HG02588 (cell line): Measurements from ENCODE around the gene IFIT2.
"Not testable (repeated sequence)": the region's sequence is repeated elsewhere in the genome, so short reads cannot be mapped to it uniquely, and the experiment has no call there.

Experiments
- ATAC-seq: cut with Tn5 transposase; IDR thresholded peaks from one replicate; pipeline ENCODE4 v1.9.1; 2021; ENCODE audit warnings: mild to moderate bottlenecking, moderate library complexity; ENCODE audit not compliant: unreplicated experiment

IFIT2 gene, protein sequence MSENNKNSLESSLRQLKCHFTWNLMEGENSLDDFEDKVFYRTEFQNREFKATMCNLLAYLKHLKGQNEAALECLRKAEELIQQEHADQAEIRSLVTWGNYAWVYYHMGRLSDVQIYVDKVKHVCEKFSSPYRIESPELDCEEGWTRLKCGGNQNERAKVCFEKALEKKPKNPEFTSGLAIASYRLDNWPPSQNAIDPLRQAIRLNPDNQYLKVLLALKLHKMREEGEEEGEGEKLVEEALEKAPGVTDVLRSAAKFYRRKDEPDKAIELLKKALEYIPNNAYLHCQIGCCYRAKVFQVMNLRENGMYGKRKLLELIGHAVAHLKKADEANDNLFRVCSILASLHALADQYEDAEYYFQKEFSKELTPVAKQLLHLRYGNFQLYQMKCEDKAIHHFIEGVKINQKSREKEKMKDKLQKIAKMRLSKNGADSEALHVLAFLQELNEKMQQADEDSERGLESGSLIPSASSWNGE

DNA sequence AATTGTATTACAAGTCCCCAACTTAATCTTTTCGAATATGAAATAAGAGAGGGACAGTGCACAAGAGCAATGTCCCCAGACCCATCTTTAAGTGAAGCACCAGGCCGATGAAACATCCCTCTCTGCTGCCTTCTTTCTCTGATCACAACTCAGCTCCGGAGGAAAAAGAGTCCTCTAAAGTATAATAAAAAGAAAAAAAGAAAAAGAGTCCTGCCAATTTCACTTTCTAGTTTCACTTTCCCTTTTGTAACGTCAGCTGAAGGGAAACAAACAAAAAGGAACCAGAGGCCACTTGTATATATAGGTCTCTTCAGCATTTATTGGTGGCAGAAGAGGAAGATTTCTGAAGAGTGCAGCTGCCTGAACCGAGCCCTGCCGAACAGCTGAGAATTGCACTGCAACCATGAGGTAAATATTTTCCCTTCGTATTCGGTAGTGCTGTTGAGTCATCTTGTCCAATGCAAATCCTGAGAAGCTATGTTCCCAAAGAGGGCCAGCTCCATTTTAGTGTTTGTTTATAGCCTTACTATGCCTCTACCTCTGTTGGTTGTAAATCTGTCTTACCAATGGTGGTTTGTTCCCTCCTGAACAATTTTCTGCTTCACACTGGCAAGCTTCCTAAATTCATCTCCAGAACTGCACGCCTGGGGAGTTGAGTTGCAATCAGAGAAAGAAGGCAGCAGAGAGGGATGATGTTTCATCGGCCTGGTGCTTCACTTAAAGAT, at the start of gene IFIT2:
IFIT2 (plus strand) TSS at position 326 of the 725 bp plus-strand sequence; CDS start at position 404, 78 bp downstream.
- peak; percentile 63 for ATAC-seq

DNA sequence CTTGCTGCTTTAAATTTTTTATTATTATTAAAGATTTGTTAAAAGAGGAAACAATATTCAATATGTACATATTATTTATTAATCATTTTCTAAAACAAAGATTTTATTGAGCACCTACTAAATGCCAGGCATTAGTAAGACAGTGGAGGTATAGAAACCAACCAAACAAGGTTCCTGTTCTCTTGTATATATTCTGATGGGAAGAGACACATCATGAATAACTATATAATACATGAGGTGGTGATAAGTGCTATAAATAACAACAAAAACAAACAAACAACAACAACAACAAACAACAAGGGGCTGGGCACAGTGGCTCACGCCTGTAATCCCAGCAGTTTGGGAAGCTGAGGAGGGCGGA, 49.6 kb upstream of the IFIT2 start:
- no peak for ATAC-seq

DNA sequence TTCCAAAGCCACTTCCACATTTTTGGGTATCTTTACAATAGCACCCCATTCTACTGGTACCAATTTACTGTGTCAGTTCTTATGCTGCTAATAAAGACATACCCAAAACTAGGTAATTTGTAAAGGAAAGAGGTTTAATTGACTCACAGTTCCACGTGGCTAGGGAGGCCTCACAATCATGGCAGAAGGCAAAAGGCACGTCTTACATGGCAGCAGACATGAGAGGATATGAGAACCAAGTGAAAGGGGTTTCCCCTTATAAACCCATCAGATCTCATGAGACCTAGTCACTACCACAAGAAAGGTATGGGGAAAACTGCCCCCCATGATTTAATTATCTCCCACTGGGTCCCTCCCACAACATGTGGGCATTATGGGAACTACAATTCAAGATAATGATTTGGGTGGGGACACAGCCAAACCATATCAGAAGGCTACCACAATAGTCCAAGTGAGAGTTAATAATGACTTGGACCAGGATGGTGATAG, 46.7 kb upstream of the IFIT2 start:
- ATAC-seq = not testable (repeated sequence)

DNA sequence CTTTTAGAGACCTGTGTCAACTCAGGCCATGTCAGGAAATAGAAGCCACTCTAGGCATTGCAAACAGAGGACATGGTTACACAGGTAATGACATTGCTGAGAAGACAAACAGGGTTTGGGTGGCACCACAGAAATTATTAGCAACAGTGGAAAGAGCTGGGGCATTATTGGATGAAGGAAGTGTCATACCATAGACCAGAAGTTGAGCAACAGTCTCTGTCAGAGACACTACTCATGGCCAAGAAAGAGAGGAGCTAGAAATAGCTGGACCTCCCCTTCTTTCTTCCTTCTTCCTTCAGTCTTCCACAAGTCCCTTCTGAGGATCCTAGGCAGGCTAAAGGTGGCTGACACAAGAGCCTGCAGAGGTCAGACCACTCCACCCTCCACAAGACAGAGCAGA, 46.1 kb upstream of the IFIT2 start:
- ATAC-seq = no peak

DNA sequence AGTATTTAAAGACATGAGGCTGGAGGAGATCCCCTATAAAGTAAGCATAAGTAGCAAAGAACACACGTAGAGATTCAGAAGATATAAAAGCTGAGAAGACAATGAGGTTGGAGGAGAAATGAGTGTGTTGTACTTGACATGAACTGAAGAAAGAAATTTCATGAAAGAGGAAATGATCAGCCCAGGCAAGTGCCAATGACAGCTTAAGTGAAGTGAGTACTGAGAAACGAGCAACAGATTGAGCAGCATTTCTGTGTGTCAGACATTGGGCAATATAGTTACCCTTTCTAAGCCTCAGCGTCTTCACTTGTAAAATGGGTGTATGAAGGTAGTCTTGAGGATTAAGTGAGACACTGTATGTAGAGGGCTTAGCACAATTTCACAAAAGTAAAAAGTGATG, 45.5 kb upstream of the IFIT2 start:
- ATAC-seq = no peak

DNA sequence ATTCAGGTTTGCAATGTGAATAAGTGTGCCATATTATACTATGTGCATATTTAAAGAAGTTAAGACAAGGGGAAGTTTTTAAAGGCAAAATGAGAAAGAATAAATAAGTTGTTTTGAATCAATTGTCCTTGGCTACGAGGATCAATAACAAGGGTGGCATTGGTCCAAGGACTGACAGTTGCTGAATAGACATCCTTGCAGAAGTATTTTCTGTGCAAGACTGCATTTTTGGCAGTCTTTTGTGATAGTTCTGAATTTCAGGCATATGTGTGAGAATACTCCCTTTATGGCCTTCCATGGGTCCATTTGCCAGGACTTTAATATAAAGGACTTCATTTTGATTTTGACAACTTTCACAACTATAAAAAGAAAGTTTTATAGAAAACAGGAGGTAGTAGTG, 44.9 kb upstream of the IFIT2 start:
- no peak for ATAC-seq

DNA sequence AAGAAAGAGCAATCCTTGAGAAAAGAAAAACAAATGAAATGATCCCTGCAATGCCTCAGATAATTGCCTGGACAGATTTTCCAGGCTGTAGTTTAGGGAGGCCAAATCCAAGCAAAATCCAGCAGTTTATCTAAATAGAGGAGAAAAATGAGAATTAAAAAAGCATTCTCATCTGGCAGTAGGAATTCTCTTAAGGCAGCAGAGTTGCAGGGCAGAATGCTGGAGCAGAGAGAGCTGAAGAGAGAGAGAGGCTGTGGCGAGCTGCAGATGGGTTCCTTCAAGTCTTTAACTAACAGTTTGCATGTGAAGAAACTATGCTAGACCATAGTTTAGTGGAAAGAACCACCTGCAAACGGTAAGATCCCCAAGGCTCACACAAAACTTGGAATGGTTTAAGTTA, 44.3 kb upstream of the IFIT2 start:
- no peak for ATAC-seq

DNA sequence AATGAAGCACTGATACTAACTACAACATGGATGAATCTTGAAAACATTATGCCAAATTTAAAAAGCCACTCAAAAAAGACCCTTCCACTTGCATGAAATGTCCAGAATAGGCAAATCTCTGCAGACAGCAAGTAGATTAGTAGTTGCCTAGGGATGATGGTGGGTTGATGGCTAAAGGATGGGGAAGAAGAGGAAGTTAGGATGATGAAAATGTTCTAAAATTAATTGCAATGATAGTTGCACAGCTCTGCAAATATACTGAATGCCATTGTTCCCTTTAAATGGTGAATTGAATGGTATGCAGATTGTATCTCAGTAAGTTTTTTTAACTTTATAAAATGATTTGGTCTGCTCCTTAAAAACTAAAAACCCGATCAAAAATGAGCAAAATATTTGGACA, 43.0 kb upstream of the IFIT2 start:
- ATAC-seq = no peak

DNA sequence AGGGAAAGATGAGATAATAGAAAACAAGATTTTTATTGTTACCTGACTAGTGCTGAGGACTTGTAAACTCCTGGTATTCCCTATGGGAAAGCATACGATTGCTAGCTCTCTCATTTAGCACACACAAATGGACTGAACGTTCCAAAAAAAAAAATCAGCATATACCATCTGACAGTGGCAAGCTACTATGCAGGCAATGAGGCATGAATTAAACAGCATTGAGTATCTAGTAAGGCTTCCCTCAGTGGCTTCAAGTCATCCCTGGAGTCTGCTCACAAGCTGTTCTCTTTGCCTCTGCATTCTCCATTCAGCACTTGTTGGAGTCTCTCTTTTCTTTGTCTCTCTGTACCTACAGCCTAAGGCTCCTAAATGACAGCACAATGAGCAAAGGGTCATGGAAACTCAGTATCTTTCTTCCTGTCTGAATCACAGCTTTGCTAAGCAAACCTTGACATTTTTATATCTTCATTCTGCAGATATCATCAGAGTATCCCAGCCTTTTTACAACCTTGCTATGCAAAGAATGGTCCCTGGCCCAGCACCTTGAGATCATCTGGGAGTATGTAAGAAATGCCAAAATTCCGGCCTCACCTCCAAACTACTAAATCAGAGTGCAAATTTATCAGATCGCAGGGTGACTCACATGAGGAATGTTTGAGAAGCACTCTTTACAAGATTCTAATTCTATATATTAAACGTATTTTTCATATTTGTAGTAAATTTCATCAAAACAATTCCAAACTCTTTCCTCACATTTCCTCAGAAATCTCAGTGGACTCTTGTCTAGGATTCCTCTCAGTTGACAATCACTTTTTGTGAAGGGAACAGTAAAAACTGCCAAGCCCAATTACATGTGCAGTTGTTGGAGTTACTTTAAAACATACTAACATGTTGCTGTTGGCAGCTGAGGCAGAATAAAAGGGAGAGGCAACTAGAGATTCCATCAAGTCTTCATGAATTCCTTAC, 39.5 kb upstream of the IFIT2 start:
- no peak for ATAC-seq

DNA sequence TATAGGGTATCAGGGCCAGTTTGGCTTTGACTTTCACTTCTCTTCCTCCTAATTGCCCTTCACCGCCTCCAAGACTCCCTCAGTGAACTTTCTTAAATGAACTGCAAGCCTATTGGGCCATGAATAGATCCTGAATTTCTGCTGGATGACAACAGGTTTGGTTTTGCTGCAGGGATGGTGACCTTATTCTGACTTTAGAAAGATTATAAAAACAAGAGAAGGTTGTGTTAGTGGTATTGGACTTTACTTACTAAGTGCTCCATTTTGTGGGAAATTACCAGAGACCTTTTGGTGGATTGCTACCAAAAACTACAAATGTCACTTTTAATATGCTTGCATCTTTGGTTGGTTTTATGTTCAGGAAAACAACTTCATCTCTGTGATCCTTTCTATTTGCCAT, 38.8 kb upstream of the IFIT2 start:
- ATAC-seq = no peak

DNA sequence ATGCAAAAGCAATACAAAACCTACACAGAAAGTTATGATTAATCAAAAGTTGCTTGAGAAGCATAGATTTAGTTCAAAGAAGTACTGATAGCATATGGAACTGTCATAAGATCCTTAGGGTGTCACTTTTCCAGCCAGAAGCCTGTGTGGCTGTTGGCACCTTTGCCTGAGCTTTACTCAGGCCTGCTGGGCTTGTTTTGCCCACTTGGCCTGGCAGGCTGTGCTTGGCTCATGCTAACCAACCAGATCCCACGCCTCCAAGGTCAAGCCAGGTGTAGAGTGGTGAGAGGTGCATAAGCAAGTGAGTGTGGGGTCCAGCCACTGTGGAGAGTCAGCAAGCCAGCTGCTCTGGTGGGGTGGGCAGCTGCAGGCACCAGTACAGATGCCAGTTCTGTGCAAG, 38.3 kb upstream of the IFIT2 start:
- no peak for ATAC-seq

DNA sequence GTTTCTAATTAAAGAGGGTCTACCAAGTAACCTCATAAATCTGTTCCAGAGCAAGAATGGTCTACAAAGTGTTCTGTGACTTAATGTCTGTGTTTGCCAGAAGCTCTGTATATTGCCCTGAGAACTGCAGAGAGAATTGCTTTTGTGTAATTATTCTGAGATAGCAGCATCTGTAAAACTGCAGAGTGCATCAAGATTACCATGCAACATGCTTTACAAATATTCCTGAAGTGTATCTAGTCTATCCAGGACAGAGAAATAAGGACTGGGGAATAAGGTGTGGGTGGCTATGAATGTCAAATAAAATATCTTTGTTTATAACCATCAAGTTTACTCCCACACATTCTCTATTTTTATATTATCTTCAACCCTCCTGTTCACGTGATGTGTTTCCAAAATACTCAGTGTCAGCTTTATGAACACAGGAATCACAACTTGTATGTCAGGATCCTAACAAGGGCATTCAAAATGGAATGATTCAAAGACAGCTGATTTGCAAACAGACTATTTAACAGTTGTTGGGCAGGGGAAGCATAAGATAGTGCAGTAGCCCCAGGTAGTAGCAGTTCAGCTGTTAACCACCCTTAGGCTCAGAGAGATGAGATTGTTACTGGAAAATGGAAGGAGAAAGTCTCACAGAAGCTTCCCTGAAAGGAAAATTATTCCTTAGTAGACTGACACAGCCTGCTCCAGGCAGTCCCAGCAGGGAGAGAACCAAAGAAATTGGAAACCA, 35.0 kb upstream of the IFIT2 start:
- no peak for ATAC-seq

DNA sequence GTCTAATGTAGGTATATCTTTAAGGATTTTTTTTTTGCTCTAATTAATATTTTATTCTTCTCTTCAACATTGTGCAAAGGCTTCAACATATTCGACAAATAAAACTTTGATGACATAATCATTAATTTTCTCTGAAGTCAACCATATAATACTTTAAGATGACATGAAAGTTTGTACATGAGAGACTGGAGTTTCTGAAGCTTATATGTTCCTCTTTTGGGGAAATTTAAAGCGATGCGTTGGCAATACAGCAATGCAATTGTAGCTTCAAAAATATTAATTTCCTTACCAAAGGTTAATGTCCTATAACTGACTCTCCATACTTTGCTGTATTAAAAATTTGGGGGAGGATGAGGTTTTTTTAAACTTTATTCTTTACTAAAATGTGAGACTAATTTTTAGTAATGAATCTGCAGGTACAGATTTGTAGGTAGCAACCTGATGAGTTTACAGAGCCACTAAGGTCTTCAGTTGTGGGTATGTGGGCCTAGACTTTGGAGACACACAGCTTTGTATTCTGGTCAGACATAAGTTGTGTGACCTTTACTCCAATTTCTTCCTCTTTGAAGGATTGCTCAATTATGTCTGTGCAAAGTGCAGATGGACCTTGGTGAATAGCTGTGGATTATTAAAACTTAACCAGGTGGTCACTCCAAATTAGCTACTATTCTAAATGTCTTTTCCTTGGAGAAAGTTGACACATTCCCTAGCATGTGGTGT, 32.3 kb upstream of the IFIT2 start:
- ATAC-seq = no peak

DNA sequence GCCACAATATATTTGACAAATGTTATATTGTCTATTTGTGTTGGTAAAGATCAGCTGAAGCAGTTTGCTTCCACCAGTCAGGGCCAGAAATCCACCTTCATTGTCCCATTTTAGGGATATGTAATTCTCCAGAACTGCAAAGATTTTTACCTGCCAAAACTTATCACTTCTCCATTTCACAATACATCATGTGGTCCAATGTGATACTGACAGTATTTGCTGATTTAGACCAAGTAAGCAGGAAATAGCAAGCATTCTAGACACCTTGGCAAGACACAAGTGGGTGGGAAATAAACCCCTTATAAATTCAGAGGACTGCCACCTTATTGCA, 31.7 kb upstream of the IFIT2 start:
- ATAC-seq = no peak

DNA sequence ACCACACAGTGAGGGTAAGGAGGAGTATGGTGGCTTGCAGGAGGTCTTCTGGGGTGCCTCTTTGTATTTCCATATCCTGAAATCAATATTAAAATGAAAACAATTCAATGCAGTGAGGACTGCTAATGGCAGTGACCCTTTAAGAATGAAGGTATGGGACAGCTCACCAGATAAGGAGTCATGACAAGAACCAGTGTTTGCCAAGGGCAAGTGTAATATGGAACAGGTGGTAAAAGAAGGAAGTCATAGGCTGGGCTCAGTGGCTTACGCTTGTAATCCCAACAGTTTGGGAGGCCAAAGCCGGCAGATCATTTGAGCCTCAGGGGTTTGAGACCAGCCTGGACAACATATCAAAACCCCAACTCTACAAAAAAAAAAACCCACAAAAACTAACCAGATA, 30.3 kb upstream of the IFIT2 start:
- no peak for ATAC-seq

DNA sequence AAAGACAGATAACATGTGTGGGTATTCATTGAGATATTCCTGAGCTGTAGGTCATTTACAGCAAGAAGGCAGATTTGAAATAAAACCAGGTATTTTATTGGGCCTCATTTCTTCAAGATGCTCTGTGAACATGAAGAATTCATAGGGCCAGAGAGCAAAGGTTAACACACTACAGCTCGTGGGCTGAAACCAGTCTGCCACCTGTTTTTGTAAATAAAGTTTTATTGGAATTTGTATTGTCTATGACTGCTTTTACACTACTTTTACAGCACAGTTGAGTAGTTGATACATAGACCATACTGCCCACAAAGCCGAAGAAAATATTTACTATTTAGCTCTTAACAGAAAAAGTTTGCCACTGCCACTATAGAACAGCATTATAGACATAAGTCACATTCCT, 28.2 kb upstream of the IFIT2 start:
- ATAC-seq = no peak

DNA sequence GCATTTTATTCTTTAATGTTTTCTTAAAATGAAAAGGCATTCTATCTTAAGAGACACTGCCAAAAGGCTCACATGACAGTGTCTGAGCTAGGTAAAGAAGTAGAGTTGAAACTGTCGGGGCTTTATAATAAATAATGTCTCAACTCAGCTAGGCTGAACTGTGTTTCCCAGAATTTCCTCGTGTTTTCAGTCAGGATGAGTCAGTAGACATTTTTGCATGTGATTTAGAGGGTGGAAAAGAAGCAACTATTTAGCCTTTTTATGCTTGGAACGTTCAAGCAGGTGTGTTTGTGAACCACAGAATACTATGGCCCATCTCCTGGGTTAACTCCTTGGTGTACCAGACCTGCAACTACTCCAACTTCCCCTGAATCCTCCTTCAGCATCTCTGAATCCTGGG, 26.9 kb upstream of the IFIT2 start:
- no peak for ATAC-seq

DNA sequence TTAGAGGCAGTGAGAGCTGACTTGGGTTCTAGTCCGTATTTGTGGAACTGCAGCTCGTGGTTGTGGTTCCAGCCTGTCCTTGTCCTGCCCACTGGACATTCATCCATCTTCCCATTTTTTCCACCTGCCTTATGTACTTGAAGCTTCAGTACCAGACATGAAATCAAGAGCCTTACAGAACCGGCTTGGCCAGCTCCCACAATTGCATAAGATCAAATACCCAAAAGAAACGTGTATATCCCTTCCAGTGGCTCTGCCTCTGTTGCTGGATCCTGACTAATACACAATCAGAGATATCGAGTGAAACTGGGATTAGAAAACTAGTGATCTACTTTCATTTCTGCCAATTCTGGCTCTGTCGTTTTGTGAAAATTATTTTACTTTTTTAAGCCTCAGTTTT, 26.5 kb upstream of the IFIT2 start:
- ATAC-seq = no peak

DNA sequence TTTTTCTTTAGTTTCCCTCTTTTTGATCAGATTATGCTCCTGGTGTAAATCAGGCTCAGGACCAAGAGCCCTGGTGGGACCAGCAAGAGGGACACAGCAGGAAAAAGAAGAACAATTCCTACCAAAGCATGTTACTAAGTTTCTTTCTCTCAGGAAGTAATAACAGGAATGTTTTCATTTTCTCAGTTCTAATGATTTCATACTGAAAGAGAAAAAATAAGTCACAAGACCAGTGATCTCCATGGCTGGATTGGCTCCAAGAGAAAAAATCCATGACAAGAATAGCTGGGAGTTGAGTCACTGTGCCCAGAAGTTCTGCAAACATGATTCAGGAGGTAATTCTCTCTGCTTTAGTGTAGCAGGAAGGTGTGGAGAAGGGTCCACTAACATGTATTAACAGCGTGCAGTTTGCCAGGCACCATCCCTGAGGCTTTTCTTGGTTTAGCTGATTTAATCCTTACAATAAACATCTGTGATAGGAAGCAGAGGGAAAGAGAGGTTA, 23.8 kb upstream of the IFIT2 start:
- ATAC-seq = no peak
